ENCODE data around the gene CLCN2.

DNA sequence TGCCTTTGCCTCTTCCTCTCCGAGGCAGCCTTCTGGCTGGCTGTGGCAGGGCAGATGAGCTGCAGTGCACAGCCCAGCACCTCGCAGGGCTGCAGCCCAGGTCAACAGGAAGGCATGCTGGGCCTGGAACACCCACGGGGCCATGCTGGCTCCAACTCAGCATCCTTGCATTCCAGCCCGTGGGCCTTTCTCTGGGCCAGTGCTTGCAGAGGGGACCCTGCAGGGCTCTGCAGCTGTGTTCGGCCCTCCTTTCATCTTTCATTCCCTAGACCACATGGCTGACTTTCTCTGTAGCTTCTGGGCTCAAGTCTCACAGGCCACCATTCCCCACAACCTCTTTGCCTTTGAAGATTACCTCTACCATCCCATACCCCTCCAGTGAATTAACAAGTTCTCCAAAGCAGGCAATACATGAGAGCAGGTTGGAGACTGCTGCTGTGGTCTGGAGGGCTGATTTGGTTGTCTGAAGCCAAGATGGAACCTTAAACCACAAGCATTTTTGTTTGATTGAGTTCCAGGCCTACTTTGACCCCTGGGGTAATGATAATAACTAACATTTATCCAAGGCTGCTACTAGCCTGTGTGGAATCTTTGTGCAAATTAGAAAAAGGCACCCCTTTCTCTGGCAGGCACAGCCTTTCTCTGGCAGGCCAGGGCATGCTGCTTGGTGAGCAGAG, 18.1 kb downstream of the CLCN2 start:
- no peak for TF ChIP-seq POLR2AphosphoS5 (IDR thresholded peaks at IDR 0.05)
- TF ChIP-seq, protein P1, sequence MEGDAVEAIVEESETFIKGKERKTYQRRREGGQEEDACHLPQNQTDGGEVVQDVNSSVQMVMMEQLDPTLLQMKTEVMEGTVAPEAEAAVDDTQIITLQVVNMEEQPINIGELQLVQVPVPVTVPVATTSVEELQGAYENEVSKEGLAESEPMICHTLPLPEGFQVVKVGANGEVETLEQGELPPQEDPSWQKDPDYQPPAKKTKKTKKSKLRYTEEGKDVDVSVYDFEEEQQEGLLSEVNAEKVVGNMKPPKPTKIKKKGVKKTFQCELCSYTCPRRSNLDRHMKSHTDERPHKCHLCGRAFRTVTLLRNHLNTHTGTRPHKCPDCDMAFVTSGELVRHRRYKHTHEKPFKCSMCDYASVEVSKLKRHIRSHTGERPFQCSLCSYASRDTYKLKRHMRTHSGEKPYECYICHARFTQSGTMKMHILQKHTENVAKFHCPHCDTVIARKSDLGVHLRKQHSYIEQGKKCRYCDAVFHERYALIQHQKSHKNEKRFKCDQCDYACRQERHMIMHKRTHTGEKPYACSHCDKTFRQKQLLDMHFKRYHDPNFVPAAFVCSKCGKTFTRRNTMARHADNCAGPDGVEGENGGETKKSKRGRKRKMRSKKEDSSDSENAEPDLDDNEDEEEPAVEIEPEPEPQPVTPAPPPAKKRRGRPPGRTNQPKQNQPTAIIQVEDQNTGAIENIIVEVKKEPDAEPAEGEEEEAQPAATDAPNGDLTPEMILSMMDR (IDR thresholded peaks at IDR 0.05 in 8 of 11, conservative IDR thresholded peaks at IDR 0.05 in 3 of 11) = no peak

Data from spleen (tissue), 7 donors.